Vagina (tissue), 2 donors: ENCODE results near the gene PSMB10.

Source experiments
- CTCF ChIP-seq, 3 experiments: fragments of 450-650 bp in 2 of 3; fragments of 200-600 bp in 1 of 3; sonication (generic) in 1 of 3; IDR thresholded peaks; one replicate each; pipeline ENCODE4 v1.5.1; 2017 to 2019; ENCODE audit warnings: antibody characterized with exemption in 3 of 3, mild to moderate bottlenecking in 2 of 3, moderate library complexity in 2 of 3
- POLR2AphosphoS5 ChIP-seq, 2 donors: sonication (generic); formaldehyde crosslinking; IDR thresholded peaks; one replicate each; pipeline ENCODE4 v1.9.0; 2017; ENCODE audit warnings: antibody characterized with exemption in 2 of 2, mild to moderate bottlenecking in 2 of 2, low read depth in 1 of 2; ENCODE audit not compliant: insufficient read depth in 1 of 2

- no peak for TF ChIP-seq POLR2AphosphoS5 (IDR thresholded peaks at IDR 0.05; ENCODE audit: insufficient read depth in 1 of 2, low read depth in 1 of 2)
- TF ChIP-seq CTCF (IDR thresholded peaks at IDR 0.05) = no peak
Measured at GRCh38 chr16:67946966-67947558, 10.4 kb upstream of the PSMB10 start.
